HCT116 (cell line): ENCODE measurements around the gene KRTAP12-4. TPM values are rescaled to one million over a fixed set of nuclear protein-coding genes. Genes with fewer than 3 reads are reported as not detected.

Experiments
- ATAC-seq: fragments of 200-7000 bp; cut with Tn5 transposase; 2 replicates; pipeline ENCODE4 v1.9.1; 2020; ENCODE audit warnings: mild to moderate bottlenecking, moderate library complexity
- BruUV-seq: library from RNA; stranded (reverse); fragments of 400-500 nt; replicated peaks from 2 replicates; lab custom pipeline; 2021; lab: Mats Ljungman, UMichigan
- CTCF ChIA-PET: fragments of 300-600 bp; sonication (Branson Sonifier 250); formaldehyde crosslinking; loops from one replicate; lab custom pipeline; 2021; ENCODE audit warnings: antibody characterized with exemption; lab: Charles Lee
- POLR2A ChIA-PET: fragments of 300-600, 350-600 bp; sonication (Branson Sonifier 250); formaldehyde crosslinking; loops from one replicate; lab custom pipeline; 2021; ENCODE audit warnings: antibody characterized with exemption; lab: Charles Lee
- RAD21 ChIA-PET, 2 experiments: fragments of 300-600 bp; sonication (Branson Sonifier 250); formaldehyde crosslinking; loops; one replicate each; lab custom pipeline; 2023; ENCODE audit warnings: low total read pairs in 2 of 2; ENCODE audit not compliant: uncharacterized antibody in 2 of 2, unreplicated experiment in 2 of 2, low non-redundant PET in 1 of 2; lab: Charles Lee
- DNase-seq: peaks from one replicate; pipeline ENCODE4 v3.0.0-alpha.2; 2010; ENCODE audit warnings: low read depth, low spot score
- H2AFZ ChIP-seq: fragments of 200-600 bp; shearing (Covaris generic), sonication (generic); 2 replicates; pipeline ENCODE4 v1.6.1; 2017; ENCODE audit warnings: low read depth, mixed run types, mixed read lengths, antibody characterized with exemption, low read length; ENCODE audit not compliant: poor library complexity, severe bottlenecking
- H3K27ac ChIP-seq: 2 replicates; pipeline ENCODE4 v1.5.1; 2012; ENCODE audit warnings: low read depth, low read length
- H3K27me3 ChIP-seq: fragments of 200-600 bp; sonication (generic); 2 replicates; pipeline ENCODE4 v1.6.1; 2016; ENCODE audit warnings: mixed run types, low read length, mixed read lengths; ENCODE audit not compliant: insufficient read depth
- H3K36me3 ChIP-seq, 2 experiments: fragments of 200-500 bp in 1 of 2; fragments of 200-600 bp in 1 of 2; sonication (Bioruptor generic) in 1 of 2; sonication (generic) in 1 of 2; 2 replicates each; pipeline versions ENCODE4 v1.5.1 to v1.6.1; 2014 to 2016; ENCODE audit warnings: low read length in 2 of 2, inconsistent platforms in 1 of 2, mixed read lengths in 1 of 2, mixed run types in 1 of 2; ENCODE audit not compliant: insufficient read depth in 2 of 2, control insufficient read depth in 1 of 2
- H3K4me1 ChIP-seq, 2 experiments: fragments of 200-600 bp in 1 of 2; sonication (generic) in 1 of 2; 2 replicates each; pipeline versions ENCODE4 v1.5.1 to v1.6.1; 2012 to 2017; ENCODE audit warnings: low read length in 2 of 2, inconsistent platforms in 1 of 2, mild to moderate bottlenecking in 1 of 2, mixed read lengths in 1 of 2, mixed run types in 1 of 2, moderate library complexity in 1 of 2; ENCODE audit not compliant: insufficient read depth in 2 of 2, control insufficient read depth in 1 of 2
- H3K4me2 ChIP-seq: fragments of 200-600 bp; sonication (generic); 2 replicates; pipeline ENCODE4 v1.6.1; 2017; ENCODE audit warnings: mixed run types, low read length, mixed read lengths
- H3K4me3 ChIP-seq, 2 experiments: fragments of 200-600 bp in 1 of 2; sonication (generic) in 1 of 2; replicated peaks in 1 of 2; 2 replicates each; pipeline ENCODE4 v1.5.1; 2011 to 2016; ENCODE audit warnings: low read length in 2 of 2, control low read depth in 1 of 2, low read depth in 1 of 2, mild to moderate bottlenecking in 1 of 2, mixed read lengths in 1 of 2, mixed run types in 1 of 2
- H3K79me2 ChIP-seq: fragments of 200-600 bp; sonication (generic); 2 replicates; pipeline ENCODE4 v1.6.1; 2017; ENCODE audit warnings: mild to moderate bottlenecking, mixed run types, low read length, moderate library complexity, mixed read lengths; ENCODE audit not compliant: insufficient read depth
- H3K9ac ChIP-seq: fragments of 200-600 bp; sonication (generic); 2 replicates; pipeline ENCODE4 v1.6.1; 2016; ENCODE audit warnings: low read length, mixed read lengths
- H3K9me2 ChIP-seq: fragments of 200-600 bp; sonication (generic), shearing (Covaris generic); 2 replicates; pipeline ENCODE4 v1.6.1; 2017; ENCODE audit warnings: mixed run types, mild to moderate bottlenecking, moderate library complexity; ENCODE audit not compliant: insufficient read depth
- H3K9me3 ChIP-seq, 2 experiments: fragments of 200-500 bp in 1 of 2; fragments of 200-600 bp in 1 of 2; sonication (Bioruptor generic) in 1 of 2; sonication (generic) in 1 of 2; 2 replicates each; pipeline ENCODE4 v1.6.1; 2014 to 2017; ENCODE audit warnings: low read length in 2 of 2, mixed read lengths in 2 of 2, inconsistent platforms in 1 of 2, low read depth in 1 of 2, mild to moderate bottlenecking in 1 of 2, mixed run types in 1 of 2, moderate library complexity in 1 of 2; ENCODE audit not compliant: control insufficient read depth in 1 of 2, insufficient read depth in 1 of 2
- H4K20me1 ChIP-seq: fragments of 200-600 bp; sonication (generic), shearing (Covaris generic); 2 replicates; pipeline ENCODE4 v1.6.1; 2017; ENCODE audit warnings: mixed run types, mild to moderate bottlenecking, moderate library complexity; ENCODE audit not compliant: insufficient read depth
- CBX3 ChIP-seq: IDR thresholded peaks from 2 replicates; pipeline ENCODE4 v1.6.1; 2012; ENCODE audit warnings: low read depth
- EZH2 ChIP-seq: fragments of 200-600 bp; sonication (generic); IDR thresholded peaks from 2 replicates; pipeline ENCODE4 v1.6.1; 2017; ENCODE audit warnings: antibody characterized with exemption, mixed run types
- POLR2AphosphoS5 ChIP-seq: IDR thresholded peaks from 2 replicates; pipeline ENCODE4 v1.6.1; 2011; ENCODE audit warnings: mild to moderate bottlenecking, low read depth, low read length, moderate library complexity
- SIN3A ChIP-seq: IDR thresholded peaks from 2 replicates; pipeline ENCODE4 v1.6.1; 2012; ENCODE audit warnings: low read depth
- intact Hi-C: fragments of 100-400 bp; cut with micrococcal nuclease; formaldehyde crosslinking; loops from 2 replicates; pipeline ENCODE4 v1.10.0; 2022
- total RNA-seq: library from RNA; stranded (reverse); gene quantifications from one replicate; pipeline ENCODE4 v1.2.1, GENCODE V29; 2021; ENCODE audit not compliant: unreplicated experiment
- TF ChIP-seq, protein P1 (sequence below): IDR thresholded peaks from 2 replicates; pipeline ENCODE4 v1.6.1; 2012; ENCODE audit warnings: low read depth

The KRTAP12-4 gene
- total RNA-seq, 1 experiment from 2014 or later: not detected

GRCh38 chr21:44614161-44614631 is 40.3 kb downstream of the KRTAP12-4 start:
- peaks cover 3 to 5% of the 10 kb centered on the region in 2 experiments; a peak in 2 of 4 replicates for H3K9me3 ChIP-seq
- H3K9ac ChIP-seq: no peak overlapping the region
- H3K36me3 ChIP-seq: no peaks in the 10 kb centered on the region
- CTCF ChIA-PET: no interaction called here
- intact Hi-C loops: no loop called here
- ATAC-seq (no peak), DNase-seq (no peak)
- no peak overlapping the region for H3K4me2 ChIP-seq
- no peak overlapping the region for H2AFZ ChIP-seq
- no peak overlapping the region for H3K27ac ChIP-seq
- no peak overlapping the region for H3K4me3 ChIP-seq
- H3K4me1 ChIP-seq: no peaks in the 10 kb centered on the region
- no peaks in the 10 kb centered on the region for H3K79me2 ChIP-seq
- no peaks in the 10 kb centered on the region for H3K27me3 ChIP-seq
- H4K20me1 ChIP-seq: no peaks in the 10 kb centered on the region
- H3K9me2 ChIP-seq: no peaks in the 10 kb centered on the region
- RAD21 ChIA-PET: no interaction called here
- TF ChIP-seq SIN3A (no peak), CBX3 (no peak)
- TF ChIP-seq, protein P1, sequence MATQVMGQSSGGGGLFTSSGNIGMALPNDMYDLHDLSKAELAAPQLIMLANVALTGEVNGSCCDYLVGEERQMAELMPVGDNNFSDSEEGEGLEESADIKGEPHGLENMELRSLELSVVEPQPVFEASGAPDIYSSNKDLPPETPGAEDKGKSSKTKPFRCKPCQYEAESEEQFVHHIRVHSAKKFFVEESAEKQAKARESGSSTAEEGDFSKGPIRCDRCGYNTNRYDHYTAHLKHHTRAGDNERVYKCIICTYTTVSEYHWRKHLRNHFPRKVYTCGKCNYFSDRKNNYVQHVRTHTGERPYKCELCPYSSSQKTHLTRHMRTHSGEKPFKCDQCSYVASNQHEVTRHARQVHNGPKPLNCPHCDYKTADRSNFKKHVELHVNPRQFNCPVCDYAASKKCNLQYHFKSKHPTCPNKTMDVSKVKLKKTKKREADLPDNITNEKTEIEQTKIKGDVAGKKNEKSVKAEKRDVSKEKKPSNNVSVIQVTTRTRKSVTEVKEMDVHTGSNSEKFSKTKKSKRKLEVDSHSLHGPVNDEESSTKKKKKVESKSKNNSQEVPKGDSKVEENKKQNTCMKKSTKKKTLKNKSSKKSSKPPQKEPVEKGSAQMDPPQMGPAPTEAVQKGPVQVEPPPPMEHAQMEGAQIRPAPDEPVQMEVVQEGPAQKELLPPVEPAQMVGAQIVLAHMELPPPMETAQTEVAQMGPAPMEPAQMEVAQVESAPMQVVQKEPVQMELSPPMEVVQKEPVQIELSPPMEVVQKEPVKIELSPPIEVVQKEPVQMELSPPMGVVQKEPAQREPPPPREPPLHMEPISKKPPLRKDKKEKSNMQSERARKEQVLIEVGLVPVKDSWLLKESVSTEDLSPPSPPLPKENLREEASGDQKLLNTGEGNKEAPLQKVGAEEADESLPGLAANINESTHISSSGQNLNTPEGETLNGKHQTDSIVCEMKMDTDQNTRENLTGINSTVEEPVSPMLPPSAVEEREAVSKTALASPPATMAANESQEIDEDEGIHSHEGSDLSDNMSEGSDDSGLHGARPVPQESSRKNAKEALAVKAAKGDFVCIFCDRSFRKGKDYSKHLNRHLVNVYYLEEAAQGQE: no peak
- POLR2A ChIA-PET: no interaction called here
- BruUV-seq: no TSS peak

DNA sequence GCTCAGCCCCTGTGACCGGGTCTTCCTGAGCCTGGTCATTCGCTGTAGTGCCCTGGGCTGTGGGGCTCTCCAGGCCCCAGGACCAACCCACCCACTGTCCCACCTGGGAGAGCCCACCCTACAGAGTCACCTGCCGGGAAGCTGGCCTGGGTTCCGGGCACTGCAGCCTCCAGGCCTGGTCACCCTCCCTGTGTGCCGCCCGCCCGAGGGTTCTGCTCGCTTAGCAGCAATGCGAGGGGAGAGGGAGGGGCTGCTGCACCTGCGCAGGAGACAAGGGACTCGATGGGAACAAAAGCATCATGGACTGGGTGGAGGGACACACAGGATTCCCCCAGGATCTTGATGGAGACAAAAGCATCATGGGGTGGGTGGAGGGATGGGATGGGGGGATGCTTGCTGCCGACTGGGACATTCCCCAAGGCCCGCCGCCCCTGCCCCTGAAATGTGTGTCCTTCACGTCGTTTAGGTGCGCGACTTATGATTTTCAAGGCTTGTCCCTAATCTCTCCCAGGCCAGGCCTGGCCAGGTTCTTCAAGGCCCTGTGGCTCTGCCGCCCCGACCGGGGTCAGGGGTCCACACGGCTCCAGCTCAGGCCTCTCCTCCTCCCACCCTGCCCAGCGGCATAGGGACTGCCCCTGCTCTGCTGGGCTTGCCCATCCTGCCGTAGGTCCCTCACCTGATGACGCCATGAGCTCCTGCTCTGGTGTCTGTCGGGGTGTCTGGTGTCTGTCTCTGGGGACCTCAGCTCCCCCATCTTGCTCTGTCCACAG is 40.9 kb downstream of the KRTAP12-4 start:
- no peaks in the 10 kb centered on the region for H3K27me3 ChIP-seq
- H3K9me2 ChIP-seq: no peaks in the 10 kb centered on the region
- no peak overlapping the region for H3K27ac ChIP-seq
- H3K79me2 ChIP-seq: no peaks in the 10 kb centered on the region
- no peak overlapping the region for H3K4me2 ChIP-seq
- intact Hi-C loops: no loop called here
- peaks cover 3 to 5% of the 10 kb centered on the region in 2 experiments; a peak in 2 of 4 replicates for H3K9me3 ChIP-seq
- no peaks in the 10 kb centered on the region for H4K20me1 ChIP-seq
- no peak for ATAC-seq
- BruUV-seq: no TSS peak
- RAD21 ChIA-PET: no interaction called here
- H3K4me3 ChIP-seq: no peak overlapping the region
- no peak overlapping the region for H3K9ac ChIP-seq
- CTCF ChIA-PET: no interaction called here
- POLR2A ChIA-PET: no interaction called here
- no peak for DNase-seq
- H3K36me3 ChIP-seq: no peaks in the 10 kb centered on the region
- no peak for TF ChIP-seq EZH2
- TF ChIP-seq POLR2AphosphoS5: no peak
- no peaks in the 10 kb centered on the region for H3K4me1 ChIP-seq
- H2AFZ ChIP-seq: no peak overlapping the region
